Measurements from ENCODE around the gene PATE3. TPM values are rescaled to one million over a fixed set of nuclear protein-coding genes. Genes with fewer than 3 reads are reported as not detected.

PATE3 gene
- polyA plus RNA-seq, 1 experiment = not detected

GRCh38 chr11:125756050-125756449 is 31.9 kb upstream of the PATE3 start:
- TF ChIP-seq, protein P1, sequence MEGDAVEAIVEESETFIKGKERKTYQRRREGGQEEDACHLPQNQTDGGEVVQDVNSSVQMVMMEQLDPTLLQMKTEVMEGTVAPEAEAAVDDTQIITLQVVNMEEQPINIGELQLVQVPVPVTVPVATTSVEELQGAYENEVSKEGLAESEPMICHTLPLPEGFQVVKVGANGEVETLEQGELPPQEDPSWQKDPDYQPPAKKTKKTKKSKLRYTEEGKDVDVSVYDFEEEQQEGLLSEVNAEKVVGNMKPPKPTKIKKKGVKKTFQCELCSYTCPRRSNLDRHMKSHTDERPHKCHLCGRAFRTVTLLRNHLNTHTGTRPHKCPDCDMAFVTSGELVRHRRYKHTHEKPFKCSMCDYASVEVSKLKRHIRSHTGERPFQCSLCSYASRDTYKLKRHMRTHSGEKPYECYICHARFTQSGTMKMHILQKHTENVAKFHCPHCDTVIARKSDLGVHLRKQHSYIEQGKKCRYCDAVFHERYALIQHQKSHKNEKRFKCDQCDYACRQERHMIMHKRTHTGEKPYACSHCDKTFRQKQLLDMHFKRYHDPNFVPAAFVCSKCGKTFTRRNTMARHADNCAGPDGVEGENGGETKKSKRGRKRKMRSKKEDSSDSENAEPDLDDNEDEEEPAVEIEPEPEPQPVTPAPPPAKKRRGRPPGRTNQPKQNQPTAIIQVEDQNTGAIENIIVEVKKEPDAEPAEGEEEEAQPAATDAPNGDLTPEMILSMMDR (IDR thresholded peaks at IDR 0.05; ENCODE audit: low read depth, low read length) = no peak
- POLR2A ChIA-PET = no interaction called here
- no peak for DNase-seq (ENCODE audit: low read depth, low spot score)
- CTCF ChIA-PET = no interaction called here
- no peak overlapping the region for H3K27ac ChIP-seq (ENCODE audit: low read depth, low read length)
- H3K4me3 ChIP-seq (ENCODE audit: low read depth, low read length) = no peak overlapping the region
- no peaks in the 10 kb centered on the region for H3K27me3 ChIP-seq (ENCODE audit: control insufficient read depth, insufficient read depth, low read length)
- H3K9me3 ChIP-seq (ENCODE audit: control insufficient read depth, insufficient read depth, low read length) = no peaks in the 10 kb centered on the region

- ChIA-PET POLR2A (no interaction called here), CTCF (no interaction called here)
- Histone ChIP-seq H3K9me3 (ENCODE audit: control insufficient read depth, insufficient read depth, low read length) (no peaks in the 10 kb centered on the region), H3K27ac (ENCODE audit: low read depth, low read length) (no peak overlapping the region), H3K4me3 (ENCODE audit: low read depth, low read length) (no peak overlapping the region), H3K27me3 (ENCODE audit: control insufficient read depth, insufficient read depth, low read length) (no peaks in the 10 kb centered on the region)
- TF ChIP-seq, protein P1 (IDR thresholded peaks at IDR 0.05; ENCODE audit: low read depth, low read length) = no peak
- no peak for DNase-seq (ENCODE audit: low read depth, low spot score)
Observed at GRCh38 chr11:125762445-125762844, 25.5 kb upstream of the PATE3 start.

DNA sequence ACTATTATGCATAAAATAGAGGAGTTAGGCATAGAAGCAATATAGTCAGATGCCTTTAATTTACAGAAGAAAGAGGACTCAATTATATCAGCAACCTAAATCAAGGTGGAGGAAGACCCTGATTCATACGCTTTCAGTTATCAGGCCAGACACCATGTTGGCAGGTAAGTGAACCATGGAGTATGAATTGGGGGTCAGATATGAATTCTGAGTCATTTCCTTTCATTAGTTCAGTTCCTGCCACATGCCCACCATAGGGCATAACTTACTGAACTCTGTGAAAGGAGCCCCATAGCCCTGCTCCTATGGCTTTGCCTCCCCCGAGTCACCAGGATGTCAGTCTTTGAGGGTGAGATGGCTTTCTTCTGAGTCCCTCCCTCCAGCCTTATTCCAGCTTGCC is 24.4 kb upstream of the PATE3 start:
- CTCF ChIA-PET = no interaction called here
- Histone ChIP-seq H3K4me3 (ENCODE audit: low read depth, low read length) (no peak overlapping the region), H3K27ac (ENCODE audit: low read depth, low read length) (no peak overlapping the region), H3K27me3 (ENCODE audit: control insufficient read depth, insufficient read depth, low read length) (no peaks in the 10 kb centered on the region), H3K9me3 (ENCODE audit: control insufficient read depth, insufficient read depth, low read length) (no peaks in the 10 kb centered on the region)
- POLR2A ChIA-PET = no interaction called here
- TF ChIP-seq, protein P1 (IDR thresholded peaks at IDR 0.05; ENCODE audit: low read depth, low read length) = no peak
- no peak for DNase-seq (ENCODE audit: low read depth, low spot score)

DNA sequence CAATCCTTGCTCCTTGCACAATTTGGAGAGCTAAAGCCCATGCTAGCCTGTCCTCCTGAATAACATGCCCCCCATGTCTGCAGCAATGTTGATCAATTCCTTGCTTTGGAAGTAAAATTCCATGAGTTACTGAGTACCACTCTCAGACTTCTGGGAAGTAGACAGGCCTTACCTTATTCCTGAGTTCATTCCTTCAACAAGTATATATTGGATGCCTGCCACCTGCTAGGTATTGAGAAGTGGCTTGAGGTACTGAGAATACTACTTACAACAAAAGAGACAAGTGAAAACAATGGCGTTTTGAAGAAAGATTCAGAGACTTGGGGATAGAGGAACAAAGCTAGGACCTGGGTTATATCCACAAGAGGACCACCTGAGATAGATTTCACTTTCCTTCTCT is 21.7 kb upstream of the PATE3 start:
- TF ChIP-seq, protein P1 (IDR thresholded peaks at IDR 0.05; ENCODE audit: low read depth, low read length) = no peak
- H3K4me3 ChIP-seq (ENCODE audit: low read depth, low read length) = no peak overlapping the region
- ChIA-PET POLR2A (no interaction called here), CTCF (interaction anchor here (1.4 kb wide), 1 partner anchor 16 kb away, joined by 3 read pairs; no protein-coding TSS in a partner anchor)
- no peaks in the 10 kb centered on the region for H3K27me3 ChIP-seq (ENCODE audit: control insufficient read depth, insufficient read depth, low read length)
- no peak for DNase-seq (ENCODE audit: low read depth, low spot score)
- no peak overlapping the region for H3K27ac ChIP-seq (ENCODE audit: low read depth, low read length)
- no peaks in the 10 kb centered on the region for H3K9me3 ChIP-seq (ENCODE audit: control insufficient read depth, insufficient read depth, low read length)

- Histone ChIP-seq H3K27ac (ENCODE audit: low read depth, low read length) (no peak overlapping the region), H3K27me3 (ENCODE audit: control insufficient read depth, insufficient read depth, low read length) (no peaks in the 10 kb centered on the region)
- no peak for DNase-seq (ENCODE audit: low read depth, low spot score)
Observed at GRCh38 chr11:125768336-125769046, 19.4 kb upstream of the PATE3 start.

More at GRCh38 chr11:125768336-125769046, 19.4 kb upstream of the PATE3 start:
- ChIA-PET POLR2A (no interaction called here), CTCF (no interaction called here)
- Histone ChIP-seq H3K4me3 (ENCODE audit: low read depth, low read length) (no peak overlapping the region), H3K9me3 (ENCODE audit: control insufficient read depth, insufficient read depth, low read length) (no peaks in the 10 kb centered on the region)
- TF ChIP-seq, protein P1 (IDR thresholded peaks at IDR 0.05; ENCODE audit: low read depth, low read length) = no peak

All from AG04450 (cell line).